ENCODE data around the gene IL22RA1. TPM values are rescaled to one million over a fixed set of nuclear protein-coding genes. Genes with fewer than 3 reads are reported as not detected.

Gene IL22RA1
- total RNA-seq, 1 donor from 2014 or later: not detected

GRCh38 chr1:24117132-24117531, 25.8 kb downstream of the IL22RA1 start:
- no peaks in the 10 kb centered on the region for H3K9me3 ChIP-seq (ENCODE audit: low read depth)
- no peaks in the 10 kb centered on the region for H3K36me3 ChIP-seq
- H3K4me2 ChIP-seq: no peak overlapping the region
- H3F3A ChIP-seq (ENCODE audit: low read depth): peaks cover 3% of the 10 kb centered on the region
- Mint-ChIP-seq H3K4me3 (no peak overlapping the region), H3K4me1 (peaks cover 16% of the 10 kb centered on the region), H3K27me3 (ENCODE audit: insufficient read depth, low read depth) (peaks cover 6% of the 10 kb centered on the region), H3K9me3 (no peaks in the 10 kb centered on the region), H3K27ac (no peak overlapping the region), H3K36me3 (no peaks in the 10 kb centered on the region)
- no peak overlapping the region for H3K4me3 ChIP-seq
- no peaks in the 10 kb centered on the region for H4K20me1 ChIP-seq (ENCODE audit: low read depth)
- peaks cover 5% of the 10 kb centered on the region for H3K4me1 ChIP-seq
- H2AFZ ChIP-seq (replicated peaks): no peak overlapping the region
- no peak overlapping the region for H3K27ac ChIP-seq
- TF ChIP-seq EZH2phosphoT487 (IDR thresholded peaks at IDR 0.05) (no peak), CTCF (IDR thresholded peaks at IDR 0.05) (no peak), EZH2 (IDR thresholded peaks at IDR 0.05) (no peak)
- no peak for DNase-seq (ENCODE audit: low spot score)
- H3K9ac ChIP-seq: no peak overlapping the region
- H3K79me2 ChIP-seq (ENCODE audit: low read depth): no peaks in the 10 kb centered on the region
- H3K27me3 ChIP-seq: no peaks in the 10 kb centered on the region

GRCh38 chr1:24114753-24115152, 28.2 kb downstream of the IL22RA1 start:
- no peaks in the 10 kb centered on the region for H3K36me3 ChIP-seq
- TF ChIP-seq EZH2 (IDR thresholded peaks at IDR 0.05): no peak
- no peak for TF ChIP-seq CTCF (IDR thresholded peaks at IDR 0.05)
- TF ChIP-seq EZH2phosphoT487 (IDR thresholded peaks at IDR 0.05): no peak

GRCh38 chr1:24113641-24114033, 29.3 kb downstream of the IL22RA1 start:
- no peak for DNase-seq (ENCODE audit: low spot score)
- no peak overlapping the region for H2AFZ ChIP-seq (replicated peaks)
- H3K4me2 ChIP-seq: no peak overlapping the region
- H3F3A ChIP-seq (ENCODE audit: low read depth): peaks cover 4% of the 10 kb centered on the region
- H3K27ac ChIP-seq: no peak overlapping the region
- Mint-ChIP-seq H3K9me3 (no peaks in the 10 kb centered on the region), H3K36me3 (no peaks in the 10 kb centered on the region), H3K27me3 (ENCODE audit: insufficient read depth, low read depth) (peaks cover 12% of the 10 kb centered on the region), H3K4me3 (no peak overlapping the region), H3K27ac (no peak overlapping the region), H3K4me1 (peaks cover 26% of the 10 kb centered on the region)
- no peaks in the 10 kb centered on the region for H3K9me3 ChIP-seq (ENCODE audit: low read depth)
- no peaks in the 10 kb centered on the region for H3K27me3 ChIP-seq
- H3K4me1 ChIP-seq: peaks cover 12% of the 10 kb centered on the region
- no peaks in the 10 kb centered on the region for H3K36me3 ChIP-seq
- no peak overlapping the region for H3K4me3 ChIP-seq
- H4K20me1 ChIP-seq (ENCODE audit: low read depth): no peaks in the 10 kb centered on the region
- no peaks in the 10 kb centered on the region for H3K79me2 ChIP-seq (ENCODE audit: low read depth)
- H3K9ac ChIP-seq: no peak overlapping the region
- TF ChIP-seq EZH2 (IDR thresholded peaks at IDR 0.05) (no peak), EZH2phosphoT487 (IDR thresholded peaks at IDR 0.05) (no peak), CTCF (IDR thresholded peaks at IDR 0.05) (no peak)

More at GRCh38 chr1:24114753-24115152, 28.2 kb downstream of the IL22RA1 start:
- H3K27ac ChIP-seq: no peak overlapping the region
- H3K27ac Mint-ChIP-seq: no peak overlapping the region
- H3K27me3 ChIP-seq: no peaks in the 10 kb centered on the region
- H2AFZ ChIP-seq (replicated peaks): no peak overlapping the region
- H3K4me3 Mint-ChIP-seq: no peak overlapping the region
- H3K9ac ChIP-seq: no peak overlapping the region
- peaks cover 12% of the 10 kb centered on the region for H3K27me3 Mint-ChIP-seq (ENCODE audit: insufficient read depth, low read depth)
- H3K9me3 Mint-ChIP-seq: no peaks in the 10 kb centered on the region
- peaks cover 12% of the 10 kb centered on the region for H3K4me1 ChIP-seq
- DNase-seq (ENCODE audit: low spot score): no peak
- no peaks in the 10 kb centered on the region for H3K9me3 ChIP-seq (ENCODE audit: low read depth)
- peaks cover 26% of the 10 kb centered on the region for H3K4me1 Mint-ChIP-seq
- no peak overlapping the region for H3K4me3 ChIP-seq
- H4K20me1 ChIP-seq (ENCODE audit: low read depth): no peaks in the 10 kb centered on the region
- no peak overlapping the region for H3K4me2 ChIP-seq
- peaks cover 4% of the 10 kb centered on the region for H3F3A ChIP-seq (ENCODE audit: low read depth)
- H3K79me2 ChIP-seq (ENCODE audit: low read depth): no peaks in the 10 kb centered on the region
- no peaks in the 10 kb centered on the region for H3K36me3 Mint-ChIP-seq
